Ureter (tissue), 1 donor: ENCODE measurements around the gene SUMO3. TPM values are rescaled to one million over a fixed set of nuclear protein-coding genes. Genes with fewer than 3 reads are reported as not detected.

Experiments
- DNase-seq: peaks from one replicate; pipeline ENCODE4 v3.0.0-alpha.2; 2020; ENCODE audit warnings: low spot score
- total RNA-seq: library from RNA; stranded (reverse); gene quantifications from one replicate; pipeline ENCODE4 v1.2.4, GENCODE V29; 2023
- donor health status: DM: yes; HTN: yes; CAD: no.

Gene SUMO3
- total RNA-seq, 1 donor from 2014 or later: 73.4 TPM

GRCh38 chr21:44801468-44802395, 16.1 kb downstream of the SUMO3 start, which contains the start of gene UBE2G2:
Gene UBE2G2, minus strand, starts transcription at chr21:44801820. Its CDS starts 72 bp downstream, at chr21:44801748.
- DNase-seq: peak; percentile 83

- no peak for DNase-seq
These were observed 16.8 kb downstream of the SUMO3 start for GRCh38 chr21:44800971-44801467.

- no peak for DNase-seq
These were observed 17.8 kb downstream of the SUMO3 start for GRCh38 chr21:44800103-44800502.

- no peak for DNase-seq
These were observed 18.2 kb downstream of the SUMO3 start for GRCh38 chr21:44799646-44800045.

- no peak for DNase-seq
These were observed 20.1 kb downstream of the SUMO3 start for GRCh38 chr21:44797775-44798174.

GRCh38 chr21:44795342-44795741, 22.5 kb downstream of the SUMO3 start:
- no peak for DNase-seq

- DNase-seq: no peak
These were observed 24.1 kb downstream of the SUMO3 start for GRCh38 chr21:44793592-44794374.

GRCh38 chr21:44792702-44793591, 24.9 kb downstream of the SUMO3 start:
- no peak for DNase-seq

- no peak for DNase-seq
These were observed 25.9 kb downstream of the SUMO3 start for GRCh38 chr21:44791993-44792392.

- no peak for DNase-seq
These were observed 26.6 kb downstream of the SUMO3 start for GRCh38 chr21:44791246-44791645.

GRCh38 chr21:44790368-44790767, 27.5 kb downstream of the SUMO3 start:
- no peak for DNase-seq

GRCh38 chr21:44789880-44790279, 28.0 kb downstream of the SUMO3 start:
- DNase-seq: no peak

GRCh38 chr21:44785620-44786335, 32.1 kb downstream of the SUMO3 start:
- DNase-seq: no peak

- DNase-seq: no peak
These were observed 33.1 kb downstream of the SUMO3 start for GRCh38 chr21:44784810-44785209.

- no peak for DNase-seq
These were observed 34.7 kb downstream of the SUMO3 start for GRCh38 chr21:44783020-44783696.

GRCh38 chr21:44780767-44781459, 36.9 kb downstream of the SUMO3 start:
- DNase-seq: no peak

GRCh38 chr21:44780137-44780502, 37.7 kb downstream of the SUMO3 start:
- no peak for DNase-seq

GRCh38 chr21:44779417-44780136, 38.3 kb downstream of the SUMO3 start:
- DNase-seq: no peak

- DNase-seq: no peak
These were observed 38.9 kb downstream of the SUMO3 start for GRCh38 chr21:44778983-44779382.
